ENCODE measurements around the gene ATG10. TPM values are rescaled to one million over a fixed set of nuclear protein-coding genes. Genes with fewer than 3 reads are reported as not detected.
A peak's percentile ranks its signal among the peaks of the same experiment; 100 is the strongest.

Gene ATG10
- total RNA-seq, 1 experiment from 2014 or later, result 11.2 TPM

DNA sequence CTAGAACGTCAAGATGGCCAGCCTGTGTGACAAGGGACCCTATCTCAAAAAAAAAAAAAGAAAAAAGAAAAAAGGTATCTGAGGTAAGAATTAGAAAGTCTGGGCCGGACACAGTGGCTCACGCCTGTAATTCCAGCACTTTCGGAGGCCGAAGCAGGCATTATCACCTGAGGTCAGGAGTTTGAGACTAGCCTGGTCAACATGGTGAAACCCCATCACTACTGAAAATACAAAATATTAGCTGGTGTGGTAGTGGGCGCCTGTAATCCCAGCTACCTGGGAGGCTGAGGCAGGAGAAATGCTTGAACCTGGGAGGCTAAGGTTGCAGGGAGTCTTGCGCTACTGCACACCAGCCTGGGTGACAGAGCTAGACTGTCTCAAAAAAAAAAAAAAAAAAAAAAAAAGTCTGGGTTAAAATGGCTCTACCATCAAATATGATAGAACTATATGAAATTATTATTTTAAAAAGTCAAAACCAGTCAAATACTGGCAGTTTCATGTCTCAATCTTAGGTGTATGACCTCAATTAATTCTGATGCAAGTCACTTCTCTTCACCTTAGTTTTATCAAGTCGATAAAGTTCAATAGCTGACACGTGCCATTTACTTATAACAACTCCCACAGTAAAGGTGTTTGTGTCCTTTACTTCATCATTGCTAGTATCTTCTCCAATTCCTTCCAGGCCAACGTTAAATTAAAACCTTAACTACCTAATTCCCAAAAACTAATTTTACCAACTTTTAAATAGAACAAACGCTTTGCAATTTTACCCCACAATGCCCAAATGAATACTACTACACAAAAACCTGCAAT lies 305.2 kb downstream of the ATG10 start:
- DNase-seq (ENCODE audit: low read depth), result no peak

GRCh38 chr5:82277613-82277986 lies 305.8 kb downstream of the ATG10 start:
- DNase-seq (ENCODE audit: low read depth), result no peak

GRCh38 chr5:82277987-82278710 lies 306.3 kb downstream of the ATG10 start, which contains the start of gene RPS23:
Gene RPS23, minus strand, starts transcription at chr5:82278354. Its CDS starts 31 bp downstream, at chr5:82278323.
- peak; percentile 88 for DNase-seq (ENCODE audit: low read depth)

DNA sequence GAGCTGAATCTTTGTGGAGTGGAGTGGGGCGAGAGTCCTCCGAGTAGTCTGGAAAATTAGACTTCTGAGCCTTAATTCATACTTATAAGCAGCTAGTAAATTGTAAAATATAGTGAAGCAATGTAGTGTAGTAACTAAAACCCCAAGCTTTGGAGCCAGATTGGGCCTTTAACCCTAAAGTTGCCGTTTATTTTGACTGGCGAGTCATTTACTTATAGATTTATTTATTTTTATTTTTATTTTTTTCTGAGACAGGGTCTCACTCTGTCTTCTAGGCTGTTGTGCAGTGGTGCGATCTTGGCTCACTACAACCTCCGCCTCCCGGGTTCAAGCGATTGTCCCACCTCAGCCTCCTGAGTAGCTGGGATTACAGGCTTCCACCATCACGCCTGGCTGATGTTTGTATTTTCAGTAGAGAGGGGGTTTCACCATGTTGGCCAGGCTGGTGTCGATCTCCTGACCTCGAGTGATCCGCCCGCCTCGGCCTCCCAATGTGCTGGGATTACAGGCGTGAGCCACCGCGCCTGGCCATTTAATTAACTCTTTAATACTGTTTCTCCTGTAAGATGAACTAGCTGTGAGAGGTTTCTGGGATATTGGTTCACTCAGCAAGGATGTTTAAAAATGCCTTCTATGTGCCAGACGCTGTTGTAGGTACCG lies 307.0 kb downstream of the ATG10 start:
- DNase-seq (ENCODE audit: low read depth), result no peak

- no peak for DNase-seq (ENCODE audit: low read depth)
Measured at GRCh38 chr5:82283893-82284292, 312.1 kb downstream of the ATG10 start.

GRCh38 chr5:82285206-82285605 lies 313.4 kb downstream of the ATG10 start:
- DNase-seq (ENCODE audit: low read depth), result no peak

DNA sequence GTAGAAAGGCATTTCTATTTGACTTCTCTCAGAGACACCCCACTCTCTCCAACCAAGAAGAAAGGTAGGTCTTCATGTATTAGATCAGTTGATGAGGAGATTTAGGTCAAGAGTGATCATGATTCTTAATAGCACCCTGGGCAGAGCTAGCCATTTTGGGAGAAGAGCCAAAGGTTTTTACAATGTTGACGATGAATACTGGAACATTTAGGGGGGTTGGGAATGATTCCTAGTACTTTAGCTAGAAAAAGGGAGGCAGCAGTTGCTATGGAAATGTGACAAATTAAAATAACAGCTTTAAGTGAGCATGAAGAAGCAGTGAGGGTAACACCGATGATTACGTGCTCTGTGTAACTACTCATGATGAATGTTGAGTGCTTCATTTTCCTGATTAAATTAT lies 315.8 kb downstream of the ATG10 start:
- DNase-seq (ENCODE audit: low read depth), result no peak

DNA sequence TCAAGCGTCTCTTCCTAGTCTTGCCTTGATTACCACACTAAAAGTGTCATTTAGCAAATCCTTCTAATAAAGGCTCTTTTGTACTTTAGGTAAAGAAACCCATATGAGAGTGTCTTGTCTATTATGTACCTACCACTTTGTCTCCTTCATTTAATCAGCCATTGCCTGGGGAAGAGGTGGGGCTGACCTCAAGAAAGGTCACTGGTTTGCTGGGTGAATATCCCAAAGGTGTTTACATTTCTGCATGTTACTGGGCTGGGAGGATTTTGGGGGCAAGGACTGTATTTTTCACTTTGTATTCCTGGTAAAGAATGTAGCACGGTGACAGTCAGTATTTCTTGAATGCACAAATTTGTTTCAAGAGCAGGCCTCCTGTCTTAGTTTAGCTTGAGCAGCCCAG lies 318.2 kb downstream of the ATG10 start:
- no peak for DNase-seq (ENCODE audit: low read depth)

DNA sequence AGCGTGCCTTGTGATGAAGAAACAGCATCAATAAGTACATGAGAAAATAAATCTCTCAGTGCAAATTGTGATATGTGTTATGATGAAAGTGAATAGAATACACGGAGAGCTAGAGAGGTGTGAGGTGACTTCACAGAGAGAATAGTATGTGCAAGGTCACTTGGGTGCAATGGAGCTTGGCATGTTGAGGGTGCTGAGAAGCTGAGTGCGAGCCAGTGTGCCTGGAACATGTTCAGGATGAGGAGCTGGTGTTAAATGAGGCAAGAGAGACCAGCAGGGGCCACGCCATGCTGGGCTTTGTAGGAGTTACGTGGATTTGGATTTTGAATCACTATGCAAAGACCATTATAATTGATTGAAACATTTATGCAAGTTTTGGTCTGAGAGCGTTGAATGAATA lies 319.1 kb downstream of the ATG10 start:
- DNase-seq (ENCODE audit: low read depth), result no peak

- no peak for DNase-seq (ENCODE audit: low read depth)
Measured at GRCh38 chr5:82291420-82291819, 319.6 kb downstream of the ATG10 start.

GRCh38 chr5:82295144-82295543 lies 323.3 kb downstream of the ATG10 start:
- peak; percentile 70 for DNase-seq (ENCODE audit: low read depth)

GRCh38 chr5:82295959-82296531 lies 324.2 kb downstream of the ATG10 start:
- no peak for DNase-seq (ENCODE audit: low read depth)

- no peak for DNase-seq (ENCODE audit: low read depth)
Measured at GRCh38 chr5:82296929-82297328, 325.1 kb downstream of the ATG10 start.

DNA sequence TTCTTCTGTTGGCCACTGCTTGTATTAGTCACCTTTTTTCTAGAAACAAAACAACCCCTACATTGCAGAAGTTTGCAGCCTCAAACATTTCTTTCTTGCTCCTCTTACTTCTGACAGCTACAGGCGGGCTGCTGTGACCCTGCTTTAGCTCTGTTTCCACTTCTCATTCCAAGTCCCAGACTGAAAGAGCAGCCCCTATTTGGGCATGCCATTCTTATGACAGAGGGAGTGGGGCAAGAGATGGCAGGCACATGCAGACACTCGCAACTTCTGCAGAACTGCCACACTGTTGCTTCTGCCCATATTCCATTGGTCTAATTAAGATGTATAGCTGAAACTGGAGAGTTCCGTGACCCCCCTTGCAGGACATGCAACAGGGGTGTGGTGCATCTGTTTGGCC lies 325.9 kb downstream of the ATG10 start:
- no peak for DNase-seq (ENCODE audit: low read depth)

DNA sequence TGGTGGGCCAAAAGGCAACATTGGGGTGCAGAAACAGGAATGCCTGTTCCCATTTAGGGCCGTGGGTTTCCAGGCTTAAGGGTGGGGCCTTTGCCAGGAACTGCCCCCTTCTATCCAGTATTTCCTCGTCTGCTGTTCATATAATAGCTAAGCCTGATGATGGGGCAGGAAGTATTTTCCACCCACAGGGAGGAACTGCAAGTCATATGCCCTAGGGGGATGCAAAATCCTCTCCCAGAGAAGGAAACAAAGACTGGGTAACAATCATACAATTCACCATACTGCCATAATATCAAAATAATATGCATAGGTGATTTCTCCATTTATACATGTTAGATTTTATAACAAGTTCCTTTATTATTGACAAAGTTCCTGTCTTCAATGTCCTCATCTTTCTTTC lies 326.8 kb downstream of the ATG10 start:
- peak; percentile 57 for DNase-seq (ENCODE audit: low read depth)

- DNase-seq (ENCODE audit: low read depth), result no peak
Measured at GRCh38 chr5:82301190-82301589, 329.4 kb downstream of the ATG10 start.

Other genes with a start within 250 kb of the ATG10 start
- 23.5 and 27.6 TPM in 2 replicates for gene SSBP2, start 220.9 kb upstream of the ATG10 start, total RNA-seq (2014; rRNA removed; shearing (Covaris generic))